ENCODE measurements around the gene MACROD1. TPM values are rescaled to one million over a fixed set of nuclear protein-coding genes. Genes with fewer than 3 reads are reported as not detected.
"Not testable (repeated sequence)": the region's sequence is repeated elsewhere in the genome, so short reads cannot be mapped to it uniquely, and the experiment has no call there.

MACROD1 gene
- total RNA-seq, 1 donor from 2014 or later: 29.3 TPM

GRCh38 chr11:64053699-64054098, 112.2 kb downstream of the MACROD1 start:
- DNase-seq: no peak

- no peak for DNase-seq
These were observed 112.8 kb downstream of the MACROD1 start for GRCh38 chr11:64052938-64053622.

GRCh38 chr11:64052436-64052835, 113.5 kb downstream of the MACROD1 start:
- DNase-seq: no peak

- no peak for DNase-seq
These were observed 114.6 kb downstream of the MACROD1 start for GRCh38 chr11:64051297-64051696.

GRCh38 chr11:64049509-64049908, 116.4 kb downstream of the MACROD1 start:
- no peak for DNase-seq

GRCh38 chr11:64048042-64048854, 117.7 kb downstream of the MACROD1 start:
- DNase-seq: no peak

GRCh38 chr11:64047373-64047772, 118.5 kb downstream of the MACROD1 start:
- DNase-seq: not testable (repeated sequence)

- no peak for DNase-seq
These were observed 120.2 kb downstream of the MACROD1 start for GRCh38 chr11:64045700-64046099.

GRCh38 chr11:64044730-64045393, 121.1 kb downstream of the MACROD1 start:
- DNase-seq: no peak

- no peak for DNase-seq
These were observed 122.4 kb downstream of the MACROD1 start for GRCh38 chr11:64043545-64043944.

- no peak for DNase-seq
These were observed 123.6 kb downstream of the MACROD1 start for GRCh38 chr11:64042301-64042700.

- DNase-seq: no peak
These were observed 124.1 kb downstream of the MACROD1 start for GRCh38 chr11:64041846-64042245.

- peak; percentile 17 for DNase-seq
These were observed 125.1 kb downstream of the MACROD1 start for GRCh38 chr11:64040684-64041322.

- DNase-seq: no peak
These were observed 126.8 kb downstream of the MACROD1 start for GRCh38 chr11:64039012-64039665.

GRCh38 chr11:64038500-64038899, 127.4 kb downstream of the MACROD1 start:
- DNase-seq: no peak

GRCh38 chr11:64037027-64037634, 128.8 kb downstream of the MACROD1 start:
- no peak for DNase-seq

- peak; percentile 44 for DNase-seq
These were observed 129.6 kb downstream of the MACROD1 start for GRCh38 chr11:64036087-64037026.

- no peak for DNase-seq
These were observed 130.3 kb downstream of the MACROD1 start, which contains the start of gene FLRT1 for GRCh38 chr11:64035576-64035975. Gene FLRT1, plus strand, starts transcription at chr11:64035931. Its CDS starts 80,337 bp downstream, at chr11:64116268.

GRCh38 chr11:64035081-64035524, 130.8 kb downstream of the MACROD1 start:
- DNase-seq: no peak

- no peak for DNase-seq
These were observed 131.5 kb downstream of the MACROD1 start for GRCh38 chr11:64034411-64034811.

GRCh38 chr11:64032050-64032449, 133.9 kb downstream of the MACROD1 start:
- DNase-seq: no peak

Data from dermis blood vessel endothelial cell (primary cell).